Measurements from ENCODE around the gene CNOT1.
A peak's percentile ranks its signal among the peaks of the same experiment; 100 is the strongest.
"Not testable (repeated sequence)": the region's sequence is repeated elsewhere in the genome, so short reads cannot be mapped to it uniquely, and the experiment has no call there.

Gene CNOT1

GRCh38 chr16:58501242-58502131 lies 128.1 kb downstream of the CNOT1 start:
- DNase-seq: peak; percentile 44

- DNase-seq: peak; percentile 41
These were observed 129.0 kb downstream of the CNOT1 start for GRCh38 chr16:58500430-58501241.

- DNase-seq: peak; percentile 77
These were observed 129.8 kb downstream of the CNOT1 start, which contains the start of gene NDRG4 for GRCh38 chr16:58499615-58500351. TSS of gene NDRG4 (plus strand) at chr16:58500143. CDS start at chr16:58500249, 106 bp downstream.

DNA sequence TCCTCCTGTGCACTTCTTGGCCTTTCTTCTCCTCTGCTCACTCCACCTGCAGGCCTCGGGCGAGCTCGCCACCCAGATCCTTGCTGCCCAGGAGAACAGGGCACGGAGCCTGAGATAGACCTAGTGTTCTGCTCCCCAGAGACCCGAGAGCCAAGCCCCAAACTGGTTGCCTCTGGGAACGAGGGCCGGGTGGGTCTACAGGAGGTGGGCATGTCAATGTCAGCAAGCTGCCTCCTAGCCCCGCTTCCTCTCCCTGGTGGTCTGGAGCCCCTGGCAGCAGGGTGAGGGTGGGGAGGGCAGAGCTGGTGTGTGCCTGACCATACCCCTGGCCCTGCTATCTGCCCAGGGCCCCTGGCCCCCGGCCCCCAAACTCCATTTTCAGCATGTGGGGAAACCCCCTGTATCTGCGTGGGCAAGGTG lies 130.5 kb downstream of the CNOT1 start:
- DNase-seq: no peak

DNA sequence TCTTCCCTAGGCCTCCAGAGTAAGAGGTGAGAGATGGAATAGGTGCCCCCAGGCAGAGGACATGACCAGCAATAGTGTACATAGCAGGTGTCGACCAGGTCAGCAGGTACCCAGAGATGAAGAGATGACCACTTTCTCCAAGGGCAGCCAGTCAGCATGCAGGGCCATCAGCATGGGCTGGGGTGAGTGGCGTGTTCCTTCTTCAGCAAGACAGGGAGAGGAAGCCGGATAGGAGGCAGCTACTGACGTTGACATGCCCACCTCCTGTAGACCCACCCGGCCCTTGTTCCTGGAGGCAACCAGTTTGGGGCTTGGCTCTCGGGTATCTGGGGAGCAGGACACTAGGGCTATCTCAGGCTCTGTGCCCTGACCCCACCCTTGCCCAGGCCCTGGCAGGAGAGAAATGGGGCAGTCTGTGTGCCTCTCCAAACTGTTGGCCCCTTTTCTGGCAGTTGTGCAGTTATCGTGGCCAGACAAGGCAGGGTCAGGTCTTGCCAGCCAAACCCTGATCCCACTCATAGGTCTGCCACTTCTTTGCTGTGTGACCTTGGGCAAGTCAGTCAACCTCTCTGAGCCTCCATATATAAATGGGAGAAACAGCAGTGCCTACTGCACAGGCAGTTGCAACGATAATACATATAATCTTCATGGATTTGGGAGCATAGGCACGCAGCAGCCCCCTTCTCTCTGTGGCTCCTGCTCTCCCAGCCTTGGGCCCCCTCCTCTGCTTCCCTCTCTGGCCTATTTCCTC lies 131.1 kb downstream of the CNOT1 start:
- DNase-seq: no peak

GRCh38 chr16:58497935-58498334 lies 131.7 kb downstream of the CNOT1 start:
- no peak for DNase-seq

DNA sequence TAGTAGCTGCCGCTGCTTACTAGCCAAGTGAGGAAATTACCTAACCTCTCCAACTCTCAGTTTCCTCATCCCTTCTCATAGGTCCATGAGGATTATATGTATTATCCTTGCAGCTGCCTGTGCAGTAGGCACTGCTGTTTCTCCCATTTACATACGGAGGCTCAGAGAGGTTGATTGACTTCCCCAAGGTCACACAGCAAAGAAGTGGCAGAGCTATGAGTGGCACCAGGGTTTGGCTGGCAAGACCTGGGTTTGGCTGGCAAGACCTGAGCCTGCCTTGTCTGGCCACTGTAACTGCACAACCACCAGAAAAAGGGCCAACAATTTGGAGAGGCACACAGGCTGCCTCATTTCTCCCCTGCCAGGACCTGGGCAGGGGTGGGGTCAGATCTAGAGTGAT lies 132.2 kb downstream of the CNOT1 start:
- no peak for DNase-seq

DNA sequence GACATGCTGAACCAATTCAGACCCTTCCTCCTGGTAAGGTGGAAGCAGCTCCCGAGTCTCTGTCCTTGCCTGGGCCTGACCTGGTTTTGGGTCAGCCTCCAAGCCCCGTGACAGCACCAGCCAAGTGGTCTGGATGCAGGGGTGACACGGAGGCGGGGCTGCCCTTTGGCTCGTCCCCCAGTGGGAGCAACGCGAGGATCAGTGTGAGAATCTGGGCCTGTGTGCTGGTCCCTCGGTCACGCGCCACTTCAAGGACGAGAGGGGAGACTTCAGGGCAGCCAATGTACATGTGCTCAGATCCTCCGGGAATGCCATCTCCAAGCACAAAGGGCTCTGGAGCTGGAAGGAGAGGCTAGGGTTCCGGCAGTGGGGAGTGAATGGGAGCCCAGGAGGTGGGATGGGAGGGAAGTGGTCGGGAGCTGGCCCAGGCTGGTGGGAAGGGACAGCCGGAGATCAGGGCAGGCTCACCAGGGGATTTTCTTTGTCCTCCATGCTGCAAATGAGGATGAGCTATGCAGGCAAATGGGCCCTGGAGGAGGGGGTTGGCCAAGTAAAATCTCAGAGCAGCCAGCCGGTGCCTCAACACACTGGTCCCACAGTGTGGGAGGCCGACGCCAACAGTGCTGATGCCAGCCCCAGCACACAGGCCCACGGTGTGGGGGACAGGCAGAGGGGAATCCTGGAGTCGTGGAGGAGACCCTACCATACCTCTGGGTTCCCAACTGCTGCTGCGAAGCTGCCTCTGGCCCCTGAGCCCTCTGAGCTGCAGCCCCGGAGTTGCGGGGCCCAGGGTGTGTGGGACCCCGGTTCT lies 133.9 kb downstream of the CNOT1 start:
- no peak for DNase-seq

GRCh38 chr16:58494981-58495520 lies 134.6 kb downstream of the CNOT1 start:
- peak; percentile 81 for DNase-seq

DNA sequence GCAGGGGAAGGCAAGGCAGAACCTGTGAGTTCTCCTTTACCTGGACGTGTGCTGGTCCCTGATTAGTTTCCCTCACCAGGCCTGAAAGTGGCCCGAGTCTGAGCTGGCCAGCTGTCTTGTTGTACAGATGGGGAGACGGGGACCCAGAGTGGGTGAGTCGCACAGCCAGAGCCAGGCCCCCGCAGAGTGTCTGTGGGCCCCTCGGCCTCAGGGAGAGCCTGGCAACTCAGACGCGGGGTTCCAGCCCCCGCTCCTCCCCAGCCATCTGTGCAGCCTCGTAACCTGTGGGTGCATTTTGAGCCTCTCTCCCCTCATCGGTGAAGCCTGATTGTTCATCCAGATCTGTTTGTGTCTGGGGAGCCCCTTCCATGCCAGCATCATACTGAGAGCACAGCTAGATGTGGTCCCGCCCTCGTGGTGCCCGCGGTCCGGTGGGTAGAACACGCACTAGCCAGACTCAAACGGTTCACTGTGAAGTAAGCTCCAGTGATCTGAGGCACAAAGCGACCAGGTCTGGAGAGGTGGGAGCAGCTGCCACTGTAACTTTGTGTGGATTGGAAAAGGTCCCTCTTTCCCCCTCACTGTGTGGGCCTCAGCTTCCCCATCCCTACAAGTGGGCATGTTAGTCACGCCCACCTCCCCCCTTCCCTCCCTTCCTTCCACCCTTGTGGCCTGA lies 135.7 kb downstream of the CNOT1 start:
- DNase-seq: no peak

DNA sequence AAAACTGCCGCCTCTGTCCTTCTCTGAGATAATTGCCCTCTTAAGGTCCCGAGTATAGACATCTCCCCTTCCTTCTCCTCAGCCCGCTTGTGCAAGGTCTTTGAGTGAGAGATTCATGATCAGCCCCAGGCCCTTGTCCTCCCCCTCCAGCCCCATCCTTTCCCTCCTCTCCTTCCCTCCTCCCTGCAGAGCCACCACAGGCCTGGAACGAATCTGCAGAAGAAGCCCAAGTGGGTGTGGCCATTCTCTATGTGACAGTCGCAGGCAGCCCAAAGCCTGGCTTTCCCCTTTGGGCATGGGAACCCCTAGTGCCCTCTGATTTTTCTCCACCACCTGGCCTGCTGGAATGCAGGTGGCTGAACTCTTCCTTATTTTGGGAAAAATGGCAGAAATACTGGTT lies 136.9 kb downstream of the CNOT1 start:
- no peak for DNase-seq

DNA sequence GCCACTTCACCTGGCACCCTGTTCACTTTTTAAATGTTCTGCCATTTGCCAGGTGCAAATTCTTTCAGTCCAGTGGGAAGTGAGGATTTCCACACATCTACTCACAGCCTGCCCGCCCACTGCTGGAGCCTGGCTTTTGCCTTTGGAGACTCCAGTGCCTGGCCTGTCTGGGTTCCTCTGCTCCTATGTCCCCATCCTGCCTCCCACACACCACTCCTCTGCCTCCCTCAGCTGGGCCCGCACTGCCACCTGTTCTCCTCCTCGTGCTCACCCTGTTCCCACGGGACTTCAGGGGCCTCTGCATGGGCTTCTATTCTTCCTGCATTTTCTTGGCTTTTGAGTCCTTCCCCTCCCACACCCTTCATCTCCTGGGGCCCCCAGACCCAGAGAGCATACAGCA lies 137.6 kb downstream of the CNOT1 start:
- DNase-seq: no peak

GRCh38 chr16:58490539-58490938 lies 139.1 kb downstream of the CNOT1 start:
- not testable (repeated sequence) for DNase-seq

DNA sequence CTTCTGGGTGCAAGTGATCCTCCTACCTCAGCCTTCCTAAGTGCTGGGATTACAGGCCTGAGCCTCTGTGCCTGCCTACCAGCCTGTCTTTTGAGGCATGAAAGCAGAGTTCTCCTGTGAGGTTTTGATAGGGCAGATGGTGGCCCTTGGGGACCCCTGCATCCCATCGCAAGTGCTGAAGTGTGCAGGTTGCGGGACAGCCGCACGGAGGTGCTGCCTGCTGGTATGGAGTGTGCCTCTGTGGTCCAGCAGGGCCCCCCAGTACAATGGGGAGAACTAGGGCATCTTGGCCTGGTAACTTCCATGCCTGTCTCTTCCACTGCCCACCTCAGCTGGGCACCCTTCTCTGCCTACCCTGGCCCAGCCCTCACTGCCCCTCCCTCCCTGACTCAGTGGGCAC lies 139.6 kb downstream of the CNOT1 start:
- no peak for DNase-seq

DNA sequence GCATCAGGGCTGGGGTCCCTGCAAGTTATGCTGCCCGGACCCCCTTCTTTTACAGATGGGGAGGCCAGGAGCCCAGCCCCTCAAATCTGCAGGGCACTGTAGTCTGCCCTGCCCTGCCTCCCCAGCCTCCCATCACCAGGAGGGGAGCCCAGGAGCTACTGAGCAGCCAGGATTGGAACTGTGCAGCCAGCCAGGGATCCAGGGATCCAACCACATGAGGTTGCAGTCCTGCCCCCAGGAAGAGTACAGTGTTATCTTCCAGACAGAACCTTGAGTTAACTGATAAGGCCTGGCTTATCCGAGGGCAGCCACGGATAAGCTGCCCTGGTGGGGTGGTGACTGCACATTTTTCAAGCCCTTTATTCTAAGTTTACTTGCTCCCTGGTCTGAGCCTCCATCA lies 141.1 kb downstream of the CNOT1 start:
- DNase-seq: no peak

- DNase-seq: peak; percentile 54
These were observed 141.9 kb downstream of the CNOT1 start for GRCh38 chr16:58487566-58488351.

- DNase-seq: no peak
These were observed 144.3 kb downstream of the CNOT1 start for GRCh38 chr16:58485184-58485887.

DNA sequence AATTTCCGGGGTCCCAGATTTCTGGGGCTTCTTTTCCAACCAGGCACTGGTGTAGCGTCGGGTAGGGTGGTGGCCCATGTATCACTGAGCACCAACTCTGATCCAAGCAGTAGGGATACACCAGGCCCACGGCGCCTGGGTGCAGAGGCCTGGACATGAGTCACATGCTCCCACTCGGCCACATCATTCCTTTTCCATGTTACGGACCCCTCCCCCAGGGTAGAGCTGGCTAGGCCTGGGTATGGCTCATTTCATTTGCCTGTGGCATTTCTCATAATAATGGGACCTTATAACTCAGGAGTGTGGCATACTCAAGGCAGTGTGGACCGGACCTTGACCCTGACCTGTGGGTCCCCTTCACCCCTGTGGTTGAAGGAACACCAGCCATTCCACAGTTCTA lies 147.7 kb downstream of the CNOT1 start:
- no peak for DNase-seq

GRCh38 chr16:58481226-58481869 lies 148.3 kb downstream of the CNOT1 start:
- DNase-seq: no peak
